GM23338 (cell line): ENCODE data around the gene AMPD2. TPM values are rescaled to one million over a fixed set of nuclear protein-coding genes. Genes with fewer than 3 reads are reported as not detected.

Experiments
- ATAC-seq: fragments of 200-7000 bp; cut with Tn5 transposase; 3 replicates; pipeline ENCODE4 v1.9.1; 2020
- DNase-seq: peaks from one replicate; pipeline ENCODE4 v3.0.0-alpha.2; 2015; ENCODE audit warnings: low spot score
- H2AFZ ChIP-seq: fragments of 200-600 bp; sonication (generic); 2 replicates; pipeline ENCODE4 v1.8.0; 2016; ENCODE audit warnings: antibody characterized with exemption, mild to moderate bottlenecking, moderate library complexity
- H3F3A ChIP-seq: fragments of 200-600 bp; sonication (generic); replicated peaks from 2 replicates; pipeline ENCODE4 v1.8.0; 2017; ENCODE audit warnings: antibody characterized with exemption, mixed run types, low read depth
- H3K27ac ChIP-seq: fragments of 200-600 bp; sonication (generic); 2 replicates; pipeline ENCODE4 v1.6.1; 2016; ENCODE audit warnings: low read depth
- H3K27me3 ChIP-seq: fragments of 200-600 bp; sonication (generic); 2 replicates; pipeline ENCODE4 v1.8.0; 2016; ENCODE audit warnings: mild to moderate bottlenecking, mixed run types, moderate library complexity; ENCODE audit not compliant: insufficient read depth
- H3K36me3 ChIP-seq: fragments of 200-600 bp; sonication (generic); 2 replicates; pipeline ENCODE4 v1.8.0; 2016; ENCODE audit warnings: mild to moderate bottlenecking; ENCODE audit not compliant: insufficient read depth
- H3K4me1 ChIP-seq: fragments of 200-600 bp; sonication (generic); 2 replicates; pipeline ENCODE4 v1.8.0; 2016; ENCODE audit warnings: mild to moderate bottlenecking, moderate library complexity; ENCODE audit not compliant: insufficient read depth
- H3K4me2 ChIP-seq: fragments of 200-600 bp; sonication (generic); 2 replicates; pipeline ENCODE4 v1.7.1; 2017; ENCODE audit warnings: mixed run types
- H3K4me3 ChIP-seq: fragments of 200-600 bp; sonication (generic); 2 replicates; pipeline ENCODE4 v1.6.1; 2016; ENCODE audit warnings: mixed run types
- H3K79me2 ChIP-seq: fragments of 200-600 bp; sonication (generic); replicated peaks from 2 replicates; pipeline ENCODE4 v1.8.0; 2017; ENCODE audit warnings: mild to moderate bottlenecking; ENCODE audit not compliant: insufficient read depth
- H3K9me2 ChIP-seq: fragments of 200-600 bp; sonication (generic); 2 replicates; pipeline ENCODE4 v1.8.0; 2017; ENCODE audit not compliant: insufficient read depth
- H4K20me1 ChIP-seq: fragments of 200-600 bp; sonication (generic); replicated peaks from 2 replicates; pipeline ENCODE4 v1.8.0; 2017; ENCODE audit warnings: mild to moderate bottlenecking; ENCODE audit not compliant: insufficient read depth
- H3K27ac Mint-ChIP-seq: 2 replicates; pipeline ENCODE4 v1.8.0; 2020; ENCODE audit warnings: inconsistent platforms, mild to moderate bottlenecking, moderate library complexity, mixed read lengths
- H3K27me3 Mint-ChIP-seq: 3 replicates; pipeline ENCODE4 v1.8.0; 2022; ENCODE audit warnings: low read depth, mild to moderate bottlenecking, moderate library complexity, mixed read lengths, inconsistent platforms; ENCODE audit not compliant: insufficient read depth, poor library complexity
- H3K36me3 Mint-ChIP-seq: 3 replicates; pipeline ENCODE4 v1.8.0; 2021; ENCODE audit warnings: low read depth, mild to moderate bottlenecking, inconsistent platforms, moderate library complexity, mixed read lengths
- H3K4me1 Mint-ChIP-seq: 3 replicates; pipeline ENCODE4 v1.8.0; 2020; ENCODE audit warnings: mild to moderate bottlenecking, inconsistent platforms, mixed read lengths
- H3K4me3 Mint-ChIP-seq: 3 replicates; pipeline ENCODE4 v1.8.0; 2021; ENCODE audit warnings: moderate library complexity, mild to moderate bottlenecking, inconsistent platforms, mixed read lengths
- H3K9me3 Mint-ChIP-seq: 3 replicates; pipeline ENCODE4 v1.8.0; 2020; ENCODE audit warnings: moderate library complexity, mild to moderate bottlenecking, inconsistent platforms, mixed read lengths
- CREB1 ChIP-seq: fragments of 250-450 bp; sonication (Bioruptor Pico); IDR thresholded peaks from 2 replicates; pipeline ENCODE4 v1.5.0; 2020; ENCODE audit warnings: low read depth, mild to moderate bottlenecking, moderate library complexity
- EZH2phosphoT487 ChIP-seq: fragments of 200-600 bp; sonication (generic); IDR thresholded peaks from one replicate; pipeline ENCODE4 v1.8.1; 2018; ENCODE audit warnings: antibody characterized with exemption; ENCODE audit not compliant: unreplicated experiment
- JUNB ChIP-seq: IDR thresholded peaks from one replicate; pipeline ENCODE4 v1.6.1; 2016; ENCODE audit warnings: antibody characterized with exemption; ENCODE audit not compliant: unreplicated experiment
- NANOG ChIP-seq: IDR thresholded peaks from 2 replicates; pipeline ENCODE4 v1.6.1; 2016; ENCODE audit warnings: antibody characterized with exemption, borderline replicate concordance
- POLR2AphosphoS5 ChIP-seq: IDR thresholded peaks from 2 replicates; pipeline ENCODE4 v1.6.1; 2016; ENCODE audit warnings: antibody characterized with exemption, low read depth
- ZNF114 ChIP-seq: fragments of 250-450 bp; sonication (Bioruptor Pico); IDR thresholded peaks from 2 replicates; pipeline ENCODE4 v1.5.0; 2020; ENCODE audit warnings: mild to moderate bottlenecking, moderate library complexity
- ZNF331 ChIP-seq: fragments of 250-450 bp; sonication (Bioruptor Pico); IDR thresholded peaks from 2 replicates; pipeline ENCODE4 v1.5.0; 2020; ENCODE audit warnings: low read depth, mild to moderate bottlenecking, moderate library complexity
- polyA plus RNA-seq: library from polyadenylated mRNA; unstranded; fragments of >200 nt; fragmentation: Nextera tagmentation; extraction: Ambion mirVana; gene quantifications from 2 replicates; pipeline ENCODE4 v1.2.1, GENCODE V29; 2016
- total RNA-seq: library from RNA; depleted of rRNA; stranded (reverse); fragments of >200 nt; shearing (Covaris generic); gene quantifications from 2 replicates; pipeline ENCODE4 v1.2.3, GENCODE V29; 2014
- TF ChIP-seq, protein P1 (sequence below), 2 experiments: fragments of 200-600 bp in 1 of 2; sonication (generic) in 1 of 2; conservative IDR thresholded peaks; 2 replicates each; pipeline versions ENCODE4 v1.5.1 to v1.6.1; 2016 to 2017; ENCODE audit warnings: antibody characterized with exemption in 2 of 2, low read depth in 2 of 2, mild to moderate bottlenecking in 2 of 2, moderate library complexity in 1 of 2
- TF ChIP-seq, protein P2 (sequence below): fragments of 250-450 bp; sonication (Bioruptor Pico); IDR thresholded peaks from 2 replicates; pipeline ENCODE4 v1.5.0; 2020; ENCODE audit warnings: mild to moderate bottlenecking, moderate library complexity
- TF ChIP-seq, protein P3 (sequence below): IDR thresholded peaks from 2 replicates; pipeline ENCODE4 v1.6.1; 2016; ENCODE audit warnings: antibody characterized with exemption

AMPD2 gene
- total and polyA plus RNA-seq, 2 experiments from 2014 or later, result 24.5 to 62.1 TPM

DNA sequence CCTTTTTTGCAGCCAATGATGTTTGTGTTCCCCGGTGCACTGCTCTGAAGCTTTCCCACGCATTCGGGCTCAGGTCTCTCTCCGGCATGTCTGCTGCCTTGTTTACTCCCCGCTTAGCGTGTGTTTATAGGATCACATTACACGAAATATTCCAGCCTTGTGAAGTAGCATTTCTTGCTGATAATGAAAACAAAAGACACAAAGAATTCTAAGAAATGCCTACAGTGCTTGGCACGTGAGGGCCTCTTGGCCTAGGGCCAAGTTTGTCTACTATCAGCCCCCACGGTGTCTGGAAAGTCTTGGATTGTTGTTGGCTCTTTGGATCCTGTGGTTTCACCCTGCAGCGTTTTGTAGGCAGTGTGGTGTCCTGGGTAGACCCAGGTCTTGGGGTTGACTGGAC lies 25.0 kb downstream of the AMPD2 start:
- no peaks in the 10 kb centered on the region for H3K79me2 ChIP-seq
- H3K4me1 ChIP-seq, result no peaks in the 10 kb centered on the region
- H3K4me2 ChIP-seq, result no peak overlapping the region
- H3K9me3 Mint-ChIP-seq, result no peaks in the 10 kb centered on the region
- H4K20me1 ChIP-seq, result no peaks in the 10 kb centered on the region; the same call in 1 of the 2 replicates
- H3K4me3 Mint-ChIP-seq, result no peak overlapping the region
- no peak overlapping the region for H3K4me3 ChIP-seq
- H3K27ac Mint-ChIP-seq, result no peak overlapping the region
- peaks cover 3% of the 10 kb centered on the region for H3K4me1 Mint-ChIP-seq
- ATAC-seq (no peak), DNase-seq (no peak)
- no peaks in the 10 kb centered on the region for H3K36me3 Mint-ChIP-seq
- H3K36me3 ChIP-seq, result no peaks in the 10 kb centered on the region
- H3K27me3 ChIP-seq, result no peaks in the 10 kb centered on the region
- TF ChIP-seq, protein P1, sequence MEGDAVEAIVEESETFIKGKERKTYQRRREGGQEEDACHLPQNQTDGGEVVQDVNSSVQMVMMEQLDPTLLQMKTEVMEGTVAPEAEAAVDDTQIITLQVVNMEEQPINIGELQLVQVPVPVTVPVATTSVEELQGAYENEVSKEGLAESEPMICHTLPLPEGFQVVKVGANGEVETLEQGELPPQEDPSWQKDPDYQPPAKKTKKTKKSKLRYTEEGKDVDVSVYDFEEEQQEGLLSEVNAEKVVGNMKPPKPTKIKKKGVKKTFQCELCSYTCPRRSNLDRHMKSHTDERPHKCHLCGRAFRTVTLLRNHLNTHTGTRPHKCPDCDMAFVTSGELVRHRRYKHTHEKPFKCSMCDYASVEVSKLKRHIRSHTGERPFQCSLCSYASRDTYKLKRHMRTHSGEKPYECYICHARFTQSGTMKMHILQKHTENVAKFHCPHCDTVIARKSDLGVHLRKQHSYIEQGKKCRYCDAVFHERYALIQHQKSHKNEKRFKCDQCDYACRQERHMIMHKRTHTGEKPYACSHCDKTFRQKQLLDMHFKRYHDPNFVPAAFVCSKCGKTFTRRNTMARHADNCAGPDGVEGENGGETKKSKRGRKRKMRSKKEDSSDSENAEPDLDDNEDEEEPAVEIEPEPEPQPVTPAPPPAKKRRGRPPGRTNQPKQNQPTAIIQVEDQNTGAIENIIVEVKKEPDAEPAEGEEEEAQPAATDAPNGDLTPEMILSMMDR (conservative IDR thresholded peaks at IDR 0.05; ENCODE audit: low read depth in 2 of 2), result no peak
- TF ChIP-seq, protein P2, sequence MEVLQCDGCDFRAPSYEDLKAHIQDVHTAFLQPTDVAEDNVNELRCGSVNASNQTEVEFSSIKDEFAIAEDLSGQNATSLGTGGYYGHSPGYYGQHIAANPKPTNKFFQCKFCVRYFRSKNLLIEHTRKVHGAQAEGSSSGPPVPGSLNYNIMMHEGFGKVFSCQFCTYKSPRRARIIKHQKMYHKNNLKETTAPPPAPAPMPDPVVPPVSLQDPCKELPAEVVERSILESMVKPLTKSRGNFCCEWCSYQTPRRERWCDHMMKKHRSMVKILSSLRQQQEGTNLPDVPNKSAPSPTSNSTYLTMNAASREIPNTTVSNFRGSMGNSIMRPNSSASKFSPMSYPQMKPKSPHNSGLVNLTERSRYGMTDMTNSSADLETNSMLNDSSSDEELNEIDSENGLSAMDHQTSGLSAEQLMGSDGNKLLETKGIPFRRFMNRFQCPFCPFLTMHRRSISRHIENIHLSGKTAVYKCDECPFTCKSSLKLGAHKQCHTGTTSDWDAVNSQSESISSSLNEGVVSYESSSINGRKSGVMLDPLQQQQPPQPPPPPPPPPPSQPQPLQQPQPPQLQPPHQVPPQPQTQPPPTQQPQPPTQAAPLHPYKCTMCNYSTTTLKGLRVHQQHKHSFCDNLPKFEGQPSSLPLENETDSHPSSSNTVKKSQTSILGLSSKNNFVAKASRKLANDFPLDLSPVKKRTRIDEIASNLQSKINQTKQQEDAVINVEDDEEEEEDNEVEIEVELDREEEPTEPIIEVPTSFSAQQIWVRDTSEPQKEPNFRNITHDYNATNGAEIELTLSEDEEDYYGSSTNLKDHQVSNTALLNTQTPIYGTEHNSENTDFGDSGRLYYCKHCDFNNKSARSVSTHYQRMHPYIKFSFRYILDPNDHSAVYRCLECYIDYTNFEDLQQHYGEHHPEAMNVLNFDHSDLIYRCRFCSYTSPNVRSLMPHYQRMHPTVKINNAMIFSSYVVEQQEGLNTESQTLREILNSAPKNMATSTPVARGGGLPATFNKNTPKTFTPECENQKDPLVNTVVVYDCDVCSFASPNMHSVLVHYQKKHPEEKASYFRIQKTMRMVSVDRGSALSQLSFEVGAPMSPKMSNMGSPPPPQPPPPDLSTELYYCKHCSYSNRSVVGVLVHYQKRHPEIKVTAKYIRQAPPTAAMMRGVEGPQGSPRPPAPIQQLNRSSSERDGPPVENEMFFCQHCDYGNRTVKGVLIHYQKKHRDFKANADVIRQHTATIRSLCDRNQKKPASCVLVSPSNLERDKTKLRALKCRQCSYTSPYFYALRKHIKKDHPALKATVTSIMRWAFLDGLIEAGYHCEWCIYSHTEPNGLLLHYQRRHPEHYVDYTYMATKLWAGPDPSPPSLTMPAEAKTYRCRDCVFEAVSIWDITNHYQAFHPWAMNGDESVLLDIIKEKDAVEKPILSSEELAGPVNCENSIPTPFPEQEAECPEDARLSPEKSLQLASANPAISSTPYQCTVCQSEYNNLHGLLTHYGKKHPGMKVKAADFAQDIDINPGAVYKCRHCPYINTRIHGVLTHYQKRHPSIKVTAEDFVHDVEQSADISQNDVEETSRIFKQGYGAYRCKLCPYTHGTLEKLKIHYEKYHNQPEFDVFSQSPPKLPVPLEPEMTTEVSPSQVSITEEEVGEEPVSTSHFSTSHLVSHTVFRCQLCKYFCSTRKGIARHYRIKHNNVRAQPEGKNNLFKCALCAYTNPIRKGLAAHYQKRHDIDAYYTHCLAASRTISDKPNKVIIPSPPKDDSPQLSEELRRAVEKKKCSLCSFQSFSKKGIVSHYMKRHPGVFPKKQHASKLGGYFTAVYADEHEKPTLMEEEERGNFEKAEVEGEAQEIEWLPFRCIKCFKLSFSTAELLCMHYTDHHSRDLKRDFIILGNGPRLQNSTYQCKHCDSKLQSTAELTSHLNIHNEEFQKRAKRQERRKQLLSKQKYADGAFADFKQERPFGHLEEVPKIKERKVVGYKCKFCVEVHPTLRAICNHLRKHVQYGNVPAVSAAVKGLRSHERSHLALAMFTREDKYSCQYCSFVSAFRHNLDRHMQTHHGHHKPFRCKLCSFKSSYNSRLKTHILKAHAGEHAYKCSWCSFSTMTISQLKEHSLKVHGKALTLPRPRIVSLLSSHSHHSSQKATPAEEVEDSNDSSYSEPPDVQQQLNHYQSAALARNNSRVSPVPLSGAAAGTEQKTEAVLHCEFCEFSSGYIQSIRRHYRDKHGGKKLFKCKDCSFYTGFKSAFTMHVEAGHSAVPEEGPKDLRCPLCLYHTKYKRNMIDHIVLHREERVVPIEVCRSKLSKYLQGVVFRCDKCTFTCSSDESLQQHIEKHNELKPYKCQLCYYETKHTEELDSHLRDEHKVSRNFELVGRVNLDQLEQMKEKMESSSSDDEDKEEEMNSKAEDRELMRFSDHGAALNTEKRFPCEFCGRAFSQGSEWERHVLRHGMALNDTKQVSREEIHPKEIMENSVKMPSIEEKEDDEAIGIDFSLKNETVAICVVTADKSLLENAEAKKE, result no peak
- TF ChIP-seq NANOG, result no peak
- H3F3A ChIP-seq, result 0 out of 2 replicates have a peak, but pooled peaks cover 6% of the 10 kb centered on the region
- H3K27ac ChIP-seq, result no peak overlapping the region
- no peak overlapping the region for H2AFZ ChIP-seq
- peaks cover 7% of the 10 kb centered on the region for H3K27me3 Mint-ChIP-seq
- no peaks in the 10 kb centered on the region for H3K9me2 ChIP-seq

DNA sequence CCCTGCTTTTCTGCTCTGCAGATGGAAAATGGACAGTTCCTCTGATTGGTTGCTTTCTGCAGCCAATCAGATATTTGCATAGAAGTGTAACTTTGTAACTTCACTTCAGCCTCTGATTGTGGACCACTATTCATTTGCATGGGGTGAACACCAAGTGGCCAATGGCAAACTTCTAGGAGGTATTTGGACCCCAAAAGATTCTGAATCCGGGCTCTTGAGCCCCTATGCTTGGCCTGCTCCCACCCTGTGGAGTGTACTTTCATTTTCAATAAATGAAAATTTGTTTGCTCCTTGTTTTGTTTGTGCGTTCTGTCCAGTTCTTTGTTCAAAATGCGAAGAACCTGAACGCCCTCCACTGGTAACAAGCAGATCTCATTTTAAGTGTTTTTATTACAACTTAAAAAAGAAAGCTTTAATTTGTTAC lies 29.9 kb downstream of the AMPD2 start:
- Histone ChIP-seq H3K27ac (no peak overlapping the region), H3F3A (no peaks in the 10 kb centered on the region), H4K20me1 (no peaks in the 10 kb centered on the region), H3K4me1 (no peaks in the 10 kb centered on the region), H2AFZ (0 out of 2 replicates have a peak overlapping the region, but pooled peaks have one; percentile 20), H3K9me2 (no peaks in the 10 kb centered on the region), H3K79me2 (no peaks in the 10 kb centered on the region), H3K36me3 (no peaks in the 10 kb centered on the region), H3K4me2 (no peak overlapping the region), H3K27me3 (peaks cover 11% of the 10 kb centered on the region), H3K4me3 (no peak overlapping the region)
- ATAC-seq (no peak), DNase-seq (no peak)
- H3K4me3 Mint-ChIP-seq, result no peak overlapping the region
- H3K36me3 Mint-ChIP-seq, result no peaks in the 10 kb centered on the region
- peaks cover under 1% of the 10 kb centered on the region; the same call in 2 of the 3 replicates for H3K4me1 Mint-ChIP-seq
- H3K9me3 Mint-ChIP-seq, result no peaks in the 10 kb centered on the region
- H3K27me3 Mint-ChIP-seq, result peaks cover 2% of the 10 kb centered on the region
- H3K27ac Mint-ChIP-seq, result no peak overlapping the region
- no peak for TF ChIP-seq POLR2AphosphoS5
- TF ChIP-seq, protein P1 (conservative IDR thresholded peaks at IDR 0.05; ENCODE audit: low read depth in 2 of 2), result no peak; a peak in 1 of 4 replicates
- TF ChIP-seq ZNF331 (CRISPR knock-in tag), result no peak
- TF ChIP-seq CREB1, result no peak
- no peak for TF ChIP-seq EZH2phosphoT487
- no peak for TF ChIP-seq ZNF114
- TF ChIP-seq JUNB, result no peak
- TF ChIP-seq, protein P3, sequence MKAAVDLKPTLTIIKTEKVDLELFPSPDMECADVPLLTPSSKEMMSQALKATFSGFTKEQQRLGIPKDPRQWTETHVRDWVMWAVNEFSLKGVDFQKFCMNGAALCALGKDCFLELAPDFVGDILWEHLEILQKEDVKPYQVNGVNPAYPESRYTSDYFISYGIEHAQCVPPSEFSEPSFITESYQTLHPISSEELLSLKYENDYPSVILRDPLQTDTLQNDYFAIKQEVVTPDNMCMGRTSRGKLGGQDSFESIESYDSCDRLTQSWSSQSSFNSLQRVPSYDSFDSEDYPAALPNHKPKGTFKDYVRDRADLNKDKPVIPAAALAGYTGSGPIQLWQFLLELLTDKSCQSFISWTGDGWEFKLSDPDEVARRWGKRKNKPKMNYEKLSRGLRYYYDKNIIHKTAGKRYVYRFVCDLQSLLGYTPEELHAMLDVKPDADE, result no peak
- no peak for TF ChIP-seq NANOG
